Panc1 (cell line): ENCODE data around the gene PCP4L1.

Experiments used
- CTCF ChIP-seq: fragments of 450-650 bp; IDR thresholded peaks from 2 replicates; pipeline ENCODE4 v1.5.1; 2017; ENCODE audit warnings: mild to moderate bottlenecking
- POLR2AphosphoS5 ChIP-seq: IDR thresholded peaks from 2 replicates; pipeline ENCODE4 v1.6.1; 2012; ENCODE audit warnings: mild to moderate bottlenecking, low read depth, low read length, moderate library complexity
- REST ChIP-seq, 2 experiments: IDR thresholded peaks; 2 replicates each; pipeline ENCODE4 v1.6.1; 2011 to 2012; ENCODE audit warnings: low read depth in 2 of 2, control low read depth in 1 of 2, low read length in 1 of 2, mild to moderate bottlenecking in 1 of 2, moderate library complexity in 1 of 2; ENCODE audit not compliant: insufficient read depth in 1 of 2
- SIN3A ChIP-seq: IDR thresholded peaks from 2 replicates; pipeline ENCODE4 v1.6.1; 2012; ENCODE audit warnings: low read depth, mild to moderate bottlenecking, low read length, moderate library complexity, borderline replicate concordance; ENCODE audit not compliant: insufficient read depth
- TCF7L2 ChIP-seq: IDR thresholded peaks from 2 replicates; pipeline ENCODE4 v1.6.1; 2011; ENCODE audit warnings: mild to moderate bottlenecking, low read depth, low read length, inconsistent platforms

GRCh38 chr1:161314201-161314981 is 55.8 kb downstream of the PCP4L1 start, which contains the start of gene SDHC:
- TF ChIP-seq CTCF (no peak), REST (IDR thresholded peaks at IDR 0.05; ENCODE audit: insufficient read depth in 1 of 2, low read depth in 2 of 2, low read length in 1 of 2) (no peak), POLR2AphosphoS5 (peak; percentile 98), SIN3A (peak; percentile 89; the same call in 1 of the 2 replicates), TCF7L2 (no peak)
